DND-41 (cell line): ENCODE results near the gene CPNE9.

Experiments
- ATAC-seq: fragments of 200-7000 bp; cut with Tn5 transposase; 3 replicates; pipeline ENCODE4 v1.9.1; 2021; ENCODE audit warnings: low read depth; ENCODE audit not compliant: insufficient read depth
- DNase-seq: peaks from one replicate; pipeline ENCODE4 v3.0.0-alpha.2; 2020
- H2AFZ ChIP-seq: 2 replicates; pipeline ENCODE4 v1.6.0; 2012; ENCODE audit warnings: low read depth, low read length
- H3K27ac ChIP-seq: 2 replicates; pipeline ENCODE4 v1.5.1; 2012; ENCODE audit warnings: low read length, inconsistent platforms
- H3K27me3 ChIP-seq: fragments of 200-600 bp; sonication (generic); 2 replicates; pipeline ENCODE4 v1.6.0; 2012; ENCODE audit warnings: low read length, mild to moderate bottlenecking, inconsistent platforms; ENCODE audit not compliant: insufficient read depth, poor library complexity
- H3K36me3 ChIP-seq: 2 replicates; pipeline ENCODE4 v1.5.1; 2012; ENCODE audit warnings: low read length, inconsistent platforms; ENCODE audit not compliant: insufficient read depth
- H3K4me1 ChIP-seq: 2 replicates; pipeline ENCODE4 v1.5.1; 2012; ENCODE audit warnings: mild to moderate bottlenecking, low read length; ENCODE audit not compliant: insufficient read depth
- H3K4me2 ChIP-seq: 2 replicates; pipeline ENCODE4 v1.6.0; 2012; ENCODE audit warnings: mild to moderate bottlenecking, moderate library complexity, low read length, inconsistent platforms; ENCODE audit not compliant: insufficient read depth
- H3K4me3 ChIP-seq, 2 experiments: fragments of 200-600 bp in 1 of 2; shearing (Covaris generic) in 1 of 2; 2 replicates each; pipeline ENCODE4 v1.5.1; 2012 to 2016; ENCODE audit warnings: inconsistent platforms in 2 of 2, low read length in 2 of 2, mild to moderate bottlenecking in 2 of 2, low read depth in 1 of 2, moderate library complexity in 1 of 2
- H3K79me2 ChIP-seq: 2 replicates; pipeline ENCODE4 v1.6.0; 2012; ENCODE audit warnings: low read length, inconsistent platforms; ENCODE audit not compliant: insufficient read depth
- H3K9ac ChIP-seq: 2 replicates; pipeline ENCODE4 v1.6.0; 2012; ENCODE audit warnings: low read depth, mild to moderate bottlenecking, inconsistent platforms, low read length, moderate library complexity
- H3K9me3 ChIP-seq: 2 replicates; pipeline ENCODE4 v1.5.1; 2012; ENCODE audit warnings: low read length, moderate library complexity, mild to moderate bottlenecking, inconsistent platforms; ENCODE audit not compliant: insufficient read depth, severe bottlenecking
- H4K20me1 ChIP-seq: 2 replicates; pipeline ENCODE4 v1.6.0; 2012; ENCODE audit warnings: low read length; ENCODE audit not compliant: insufficient read depth
- CTCF ChIP-seq: IDR thresholded peaks from 2 replicates; pipeline ENCODE4 v1.5.1; 2012; ENCODE audit warnings: borderline replicate concordance, low read length, moderate library complexity, mild to moderate bottlenecking; ENCODE audit not compliant: poor library complexity, severe bottlenecking; ENCODE audit errors: extremely low read depth
- EZH2 ChIP-seq: IDR thresholded peaks from 3 replicates; pipeline ENCODE4 v1.6.1; 2012; ENCODE audit warnings: borderline replicate concordance, low read depth, mild to moderate bottlenecking, moderate library complexity, low read length, inconsistent platforms; ENCODE audit not compliant: severe bottlenecking

Gene CPNE9

DNA sequence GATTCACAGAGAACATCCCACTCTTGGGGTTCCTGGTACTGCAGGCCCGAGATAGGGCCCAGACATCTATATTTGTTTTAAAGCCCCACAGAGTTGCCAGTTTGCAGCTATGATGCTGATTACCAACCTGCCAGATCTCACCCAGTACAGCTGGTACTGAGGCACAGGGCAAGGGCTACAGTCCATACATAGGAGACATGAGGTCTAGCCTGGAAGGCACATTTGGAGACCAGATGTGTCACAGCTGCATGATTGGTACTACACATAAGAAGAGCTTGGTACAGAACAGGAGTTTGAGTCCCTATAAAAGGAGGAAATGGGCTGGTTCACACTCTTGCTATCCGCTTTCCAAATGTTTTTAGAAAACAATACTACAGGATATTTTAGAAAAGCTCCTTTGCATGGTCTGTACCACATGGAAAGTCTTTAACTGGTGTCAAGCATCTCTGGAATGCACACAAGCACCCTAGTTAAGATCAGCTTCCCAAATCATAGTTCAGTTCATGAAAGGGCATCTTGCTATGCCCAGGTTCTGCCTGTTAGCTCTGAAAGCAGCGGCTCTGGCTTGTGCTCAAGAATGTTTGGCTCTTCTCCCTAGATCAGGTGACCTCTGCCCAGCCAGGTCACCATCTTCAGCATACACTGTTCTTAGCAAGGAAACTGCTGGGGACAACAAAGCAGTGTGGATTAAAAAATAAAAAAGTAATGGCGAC lies 33.8 kb upstream of the CPNE9 start:
- TF ChIP-seq CTCF (no peak), EZH2 (no peak)
- Histone ChIP-seq H3K9ac (no peak overlapping the region), H3K79me2 (no peaks in the 10 kb centered on the region), H3K9me3 (no peaks in the 10 kb centered on the region), H3K36me3 (peaks cover 79% of the 10 kb centered on the region), H3K27ac (no peak overlapping the region), H2AFZ (no peak overlapping the region), H3K4me3 (no peak overlapping the region), H4K20me1 (no peaks in the 10 kb centered on the region), H3K4me1 (no peaks in the 10 kb centered on the region), H3K27me3 (no peaks in the 10 kb centered on the region), H3K4me2 (no peak overlapping the region)
- ATAC-seq, result no peak
- no peak for DNase-seq

DNA sequence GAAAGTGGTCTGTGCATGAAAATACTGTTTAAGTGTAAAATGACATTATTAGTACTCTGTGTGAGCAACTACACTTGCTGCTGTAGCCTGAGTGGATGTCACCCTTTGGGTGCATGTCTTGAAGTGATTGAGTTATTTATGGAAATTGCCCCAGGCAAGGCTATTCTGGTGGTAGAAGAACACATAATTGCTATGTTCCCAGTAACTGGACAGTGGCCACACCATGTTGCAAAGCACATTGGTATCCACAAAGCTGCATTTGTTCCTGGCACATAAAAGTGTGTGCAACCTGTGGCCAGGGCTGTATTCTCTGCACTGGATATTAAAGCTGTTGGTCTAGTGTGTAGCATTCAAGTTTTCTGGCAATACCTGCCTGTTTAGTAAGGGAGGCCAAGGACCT lies 30.6 kb upstream of the CPNE9 start:
- ATAC-seq, result no peak
- H4K20me1 ChIP-seq, result no peaks in the 10 kb centered on the region
- H3K27ac ChIP-seq, result no peak overlapping the region
- TF ChIP-seq EZH2, result no peak
- TF ChIP-seq CTCF, result no peak
- no peaks in the 10 kb centered on the region for H3K4me1 ChIP-seq
- DNase-seq, result no peak
- H3K79me2 ChIP-seq, result no peaks in the 10 kb centered on the region
- peaks cover 85% of the 10 kb centered on the region for H3K36me3 ChIP-seq
- H3K9ac ChIP-seq, result no peak overlapping the region
- H3K4me3 ChIP-seq, result no peak overlapping the region
- H3K9me3 ChIP-seq, result no peaks in the 10 kb centered on the region
- H3K27me3 ChIP-seq, result no peaks in the 10 kb centered on the region
- H3K4me2 ChIP-seq, result no peak overlapping the region
- H2AFZ ChIP-seq, result no peak overlapping the region

- Histone ChIP-seq H3K4me3 (no peak overlapping the region), H3K9ac (no peak overlapping the region), H3K4me1 (no peaks in the 10 kb centered on the region), H2AFZ (no peak overlapping the region), H3K27ac (no peak overlapping the region), H3K9me3 (no peaks in the 10 kb centered on the region), H3K27me3 (no peaks in the 10 kb centered on the region), H3K4me2 (no peak overlapping the region), H3K79me2 (no peaks in the 10 kb centered on the region), H3K36me3 (peaks cover 85% of the 10 kb centered on the region), H4K20me1 (no peaks in the 10 kb centered on the region)
- TF ChIP-seq CTCF, result no peak
- no peak for TF ChIP-seq EZH2
- ATAC-seq (no peak), DNase-seq (no peak)
Measured at GRCh38 chr3:9673752-9674151, 29.9 kb upstream of the CPNE9 start.
